Activated T-helper 9 cell treated with anti-CD3 and anti-CD28 coated beads, Interleukin-2, amount 50 U/mL, for 16 hours (primary cell): ENCODE results near the gene UGCG.

Source experiments
- DNase-seq: peaks from one replicate; pipeline ENCODE4 v3.0.0-alpha.2; 2020; ENCODE audit warnings: low read depth

Gene UGCG

GRCh38 chr9:111984086-111984802 lies 87.6 kb downstream of the UGCG start:
- no peak for DNase-seq
